ENCODE data around the gene GGA2.

GGA2 gene

DNA sequence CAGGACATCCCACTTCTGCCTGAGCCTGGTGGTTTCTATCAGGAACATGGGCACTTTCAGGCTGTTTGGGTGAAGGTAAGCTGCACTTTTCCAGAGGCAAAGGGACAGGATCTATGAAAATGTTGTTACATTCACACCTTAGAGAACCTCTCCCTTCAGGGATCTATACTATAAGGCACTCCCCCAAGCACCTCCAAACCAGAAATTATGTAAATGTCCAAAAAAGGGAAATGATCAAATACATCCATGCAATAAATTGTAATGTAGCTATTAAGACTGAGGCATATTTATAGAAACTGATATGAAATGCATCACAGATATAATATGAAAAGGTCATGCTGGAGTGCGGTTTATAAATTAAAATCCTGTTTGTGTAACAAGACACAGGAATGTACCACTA is 34.0 kb downstream of the GGA2 start:
- Histone ChIP-seq H4K91ac (ENCODE audit: low read depth, low read length) (no peak overlapping the region), H3K4me3 (ENCODE audit: low read depth, low read length) (no peak overlapping the region), H3K79me2 (ENCODE audit: control insufficient read depth, insufficient read depth, low read length, poor library complexity) (no peaks in the 10 kb centered on the region), H2BK120ac (ENCODE audit: insufficient read depth, low read length, poor library complexity) (no peak overlapping the region), H3K14ac (ENCODE audit: low read length) (no peak overlapping the region), H2BK5ac (ENCODE audit: low read depth, low read length, poor library complexity) (no peak overlapping the region), H3K9me3 (ENCODE audit: insufficient read depth, low read depth, low read length) (no peaks in the 10 kb centered on the region), H3K79me1 (ENCODE audit: low read length) (no peaks in the 10 kb centered on the region), H4K12ac (ENCODE audit: low read depth, low read length) (no peak overlapping the region), H2BK12ac (ENCODE audit: low read length) (no peak overlapping the region), H3K4me2 (ENCODE audit: low read length) (no peak overlapping the region), H4K8ac (ENCODE audit: low read depth, low read length) (no peak overlapping the region), H2AK5ac (ENCODE audit: low read length) (no peak overlapping the region), H2AFZ (ENCODE audit: insufficient read depth, low read length, poor library complexity) (no peak overlapping the region), H3K18ac (ENCODE audit: low read length) (no peak overlapping the region), H3K4ac (ENCODE audit: low read depth, low read length) (no peak overlapping the region), H3K4me1 (ENCODE audit: control insufficient read depth in 1 of 2, insufficient read depth in 2 of 2, low read length in 2 of 2) (no peaks in the 10 kb centered on the region), H3K23ac (ENCODE audit: low read length) (no peak overlapping the region), H3K36me3 (ENCODE audit: control insufficient read depth in 1 of 2, insufficient read depth in 2 of 2, low read length in 2 of 2) (peaks cover 35 to 58% of the 10 kb centered on the region in 2 experiments), H3K27me3 (ENCODE audit: insufficient read depth, low read length) (no peaks in the 10 kb centered on the region), H3K27ac (ENCODE audit: low read depth, low read length) (no peak overlapping the region), H3K9ac (ENCODE audit: low read length) (no peak overlapping the region)
- no CpG with 5 or more reads among the region's 1 CpG for WGBS (ENCODE audit: extremely low coverage, insufficient coverage, insufficient read length)
- no peak for DNase-seq

DNA sequence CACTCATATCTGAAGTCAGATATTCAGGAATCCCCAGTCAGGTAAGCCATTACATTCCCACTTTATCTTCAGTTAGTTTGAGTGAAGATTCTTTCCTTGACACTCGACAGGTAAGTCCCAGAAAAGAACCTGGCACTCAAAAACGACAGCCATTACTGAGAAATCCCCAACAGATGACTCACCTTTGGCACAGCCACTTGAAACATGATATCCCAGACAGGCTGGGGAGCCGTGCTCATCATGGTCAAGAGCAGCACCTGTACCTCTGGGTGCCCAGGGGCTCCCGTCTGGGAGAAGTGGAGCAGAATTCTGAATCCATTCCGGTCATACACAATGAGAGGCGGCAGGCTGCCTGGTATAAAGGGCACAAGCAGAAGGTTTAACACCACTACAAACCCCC is 40.5 kb downstream of the GGA2 start:
- H3K27me3 ChIP-seq (ENCODE audit: insufficient read depth, low read length) = no peaks in the 10 kb centered on the region
- no peak overlapping the region for H2AFZ ChIP-seq (ENCODE audit: insufficient read depth, low read length, poor library complexity)
- H3K14ac ChIP-seq (ENCODE audit: low read length) = no peak overlapping the region
- H2BK12ac ChIP-seq (ENCODE audit: low read length) = no peak overlapping the region
- peaks cover 22 to 41% of the 10 kb centered on the region in 2 experiments for H3K36me3 ChIP-seq (ENCODE audit: control insufficient read depth in 1 of 2, insufficient read depth in 2 of 2, low read length in 2 of 2)
- no peak for DNase-seq
- no peak overlapping the region for H4K91ac ChIP-seq (ENCODE audit: low read depth, low read length)
- no peak overlapping the region for H2AK5ac ChIP-seq (ENCODE audit: low read length)
- no peaks in the 10 kb centered on the region for H3K79me1 ChIP-seq (ENCODE audit: low read length)
- H3K4me3 ChIP-seq (ENCODE audit: low read depth, low read length) = no peak overlapping the region
- H4K8ac ChIP-seq (ENCODE audit: low read depth, low read length) = no peak overlapping the region
- no peak overlapping the region for H3K27ac ChIP-seq (ENCODE audit: low read depth, low read length)
- H2BK120ac ChIP-seq (ENCODE audit: insufficient read depth, low read length, poor library complexity) = no peak overlapping the region
- H3K9ac ChIP-seq (ENCODE audit: low read length) = no peak overlapping the region
- no peak overlapping the region for H3K4ac ChIP-seq (ENCODE audit: low read depth, low read length)
- H3K79me2 ChIP-seq (ENCODE audit: control insufficient read depth, insufficient read depth, low read length, poor library complexity) = no peaks in the 10 kb centered on the region
- peaks cover 3% of the 10 kb centered on the region for H3K9me3 ChIP-seq (ENCODE audit: insufficient read depth, low read depth, low read length)
- H2BK5ac ChIP-seq (ENCODE audit: low read depth, low read length, poor library complexity) = no peak overlapping the region
- no peak overlapping the region for H4K12ac ChIP-seq (ENCODE audit: low read depth, low read length)
- H3K4me2 ChIP-seq (ENCODE audit: low read length) = no peak overlapping the region
- no peak overlapping the region for H3K23ac ChIP-seq (ENCODE audit: low read length)
- H3K4me1 ChIP-seq (ENCODE audit: control insufficient read depth in 1 of 2, insufficient read depth in 2 of 2, low read length in 2 of 2) = peaks cover 6 to 8% of the 10 kb centered on the region in 2 experiments
- WGBS (ENCODE audit: extremely low coverage, insufficient coverage, insufficient read length) = no CpG with 5 or more reads among the region's 6 CpGs
- no peak overlapping the region for H3K18ac ChIP-seq (ENCODE audit: low read length)

DNA sequence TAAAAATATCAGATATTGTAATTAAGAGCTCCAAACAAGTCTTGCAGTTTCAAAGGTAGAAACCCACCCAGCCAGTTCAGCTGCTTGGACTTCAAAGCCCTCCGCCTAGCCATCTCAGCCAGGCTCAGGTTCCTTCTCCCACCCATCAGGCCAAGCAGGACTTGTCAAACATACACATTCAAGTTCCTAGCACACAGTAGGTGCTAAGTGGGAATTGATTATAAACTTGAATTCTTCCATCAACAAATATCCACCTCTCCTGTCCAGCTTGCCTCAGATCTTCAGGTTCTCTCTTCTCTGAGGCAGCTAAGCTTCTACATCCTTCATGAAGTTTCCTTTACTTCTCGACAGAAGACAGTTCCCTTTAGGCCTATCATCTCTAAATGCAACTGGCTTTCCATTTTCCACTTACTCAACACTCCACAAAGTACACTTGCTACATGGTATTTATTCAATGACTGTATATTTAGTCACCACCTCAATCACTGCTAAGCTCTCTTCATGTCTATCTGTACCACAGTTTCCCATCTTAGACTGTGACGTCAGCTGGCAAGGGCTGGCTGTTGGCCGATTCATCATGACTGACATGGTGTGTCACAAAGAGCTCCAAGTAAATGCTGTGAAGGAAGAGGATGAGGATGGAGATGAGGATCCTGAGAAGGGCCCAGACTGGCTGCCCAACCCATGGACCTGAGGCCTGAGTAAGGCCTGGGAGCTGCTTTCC is 44.0 kb downstream of the GGA2 start:
- H3K23ac ChIP-seq (ENCODE audit: low read length) = no peak overlapping the region
- no peaks in the 10 kb centered on the region for H3K79me2 ChIP-seq (ENCODE audit: control insufficient read depth, insufficient read depth, low read length, poor library complexity)
- H3K14ac ChIP-seq (ENCODE audit: low read length) = no peak overlapping the region
- no peaks in the 10 kb centered on the region for H3K27me3 ChIP-seq (ENCODE audit: insufficient read depth, low read length)
- H4K91ac ChIP-seq (ENCODE audit: low read depth, low read length) = no peak overlapping the region
- no peak overlapping the region for H4K8ac ChIP-seq (ENCODE audit: low read depth, low read length)
- no peak overlapping the region for H3K27ac ChIP-seq (ENCODE audit: low read depth, low read length)
- H3K4ac ChIP-seq (ENCODE audit: low read depth, low read length) = no peak overlapping the region
- H3K4me1 ChIP-seq (ENCODE audit: control insufficient read depth in 1 of 2, insufficient read depth in 2 of 2, low read length in 2 of 2) = peaks cover 6 to 8% of the 10 kb centered on the region in 2 experiments
- no peak overlapping the region for H2AFZ ChIP-seq (ENCODE audit: insufficient read depth, low read length, poor library complexity)
- no peak overlapping the region for H2BK5ac ChIP-seq (ENCODE audit: low read depth, low read length, poor library complexity)
- no peak overlapping the region for H3K18ac ChIP-seq (ENCODE audit: low read length)
- H2BK12ac ChIP-seq (ENCODE audit: low read length) = no peak overlapping the region
- H3K79me1 ChIP-seq (ENCODE audit: low read length) = no peaks in the 10 kb centered on the region
- no peak overlapping the region for H3K4me2 ChIP-seq (ENCODE audit: low read length)
- H2BK120ac ChIP-seq (ENCODE audit: insufficient read depth, low read length, poor library complexity) = no peak overlapping the region
- no peak overlapping the region for H3K9ac ChIP-seq (ENCODE audit: low read length)
- peaks cover 19 to 37% of the 10 kb centered on the region in 2 experiments for H3K36me3 ChIP-seq (ENCODE audit: control insufficient read depth in 1 of 2, insufficient read depth in 2 of 2, low read length in 2 of 2)
- no peak overlapping the region for H3K4me3 ChIP-seq (ENCODE audit: low read depth, low read length)
- WGBS (ENCODE audit: extremely low coverage, insufficient coverage, insufficient read length) = no CpG with 5 or more reads among the region's 4 CpGs
- no peak for DNase-seq
- no peak overlapping the region for H2AK5ac ChIP-seq (ENCODE audit: low read length)
- peaks cover 3% of the 10 kb centered on the region for H3K9me3 ChIP-seq (ENCODE audit: insufficient read depth, low read depth, low read length)
- no peak overlapping the region for H4K12ac ChIP-seq (ENCODE audit: low read depth, low read length)

GRCh38 chr16:23465179-23465578 is 45.1 kb downstream of the GGA2 start:
- no CpG with 5 or more reads among the region's 2 CpGs for WGBS (ENCODE audit: extremely low coverage, insufficient coverage, insufficient read length)
- Histone ChIP-seq H3K23ac (ENCODE audit: low read length) (no peak overlapping the region), H3K36me3 (ENCODE audit: control insufficient read depth in 1 of 2, insufficient read depth in 2 of 2, low read length in 2 of 2) (peaks cover 22 to 37% of the 10 kb centered on the region in 2 experiments), H3K79me2 (ENCODE audit: control insufficient read depth, insufficient read depth, low read length, poor library complexity) (no peaks in the 10 kb centered on the region), H3K4me1 (ENCODE audit: control insufficient read depth in 1 of 2, insufficient read depth in 2 of 2, low read length in 2 of 2) (peaks cover 6 to 8% of the 10 kb centered on the region in 2 experiments), H2BK12ac (ENCODE audit: low read length) (no peak overlapping the region), H3K14ac (ENCODE audit: low read length) (no peak overlapping the region), H2BK120ac (ENCODE audit: insufficient read depth, low read length, poor library complexity) (no peak overlapping the region), H3K27ac (ENCODE audit: low read depth, low read length) (no peak overlapping the region), H4K8ac (ENCODE audit: low read depth, low read length) (no peak overlapping the region), H2AFZ (ENCODE audit: insufficient read depth, low read length, poor library complexity) (no peak overlapping the region), H2BK5ac (ENCODE audit: low read depth, low read length, poor library complexity) (no peak overlapping the region), H3K4me2 (ENCODE audit: low read length) (no peak overlapping the region), H3K27me3 (ENCODE audit: insufficient read depth, low read length) (no peaks in the 10 kb centered on the region), H3K4me3 (ENCODE audit: low read depth, low read length) (no peak overlapping the region), H4K91ac (ENCODE audit: low read depth, low read length) (no peak overlapping the region), H3K79me1 (ENCODE audit: low read length) (no peaks in the 10 kb centered on the region), H4K12ac (ENCODE audit: low read depth, low read length) (no peak overlapping the region), H3K9me3 (ENCODE audit: insufficient read depth, low read depth, low read length) (peaks cover 3% of the 10 kb centered on the region), H3K18ac (ENCODE audit: low read length) (no peak overlapping the region), H2AK5ac (ENCODE audit: low read length) (no peak overlapping the region), H3K4ac (ENCODE audit: low read depth, low read length) (no peak overlapping the region), H3K9ac (ENCODE audit: low read length) (no peak overlapping the region)
- DNase-seq = no peak
